T-helper 1 cell treated with Interleukin-12 subunit alpha and Interleukin-12 subunit beta and Interleukin-4 antibody, amounts not matched to agents 30 μg/mL and 1 μg/mL, for 36 hours (primary cell): ENCODE data around the gene GTF2H2C.
A peak's percentile ranks its signal among the peaks of the same experiment; 100 is the strongest.
"Not testable (repeated sequence)": the region's sequence is repeated elsewhere in the genome, so short reads cannot be mapped to it uniquely, and the experiment has no call there.

Experiments
- H3K27ac Mint-ChIP-seq: one replicate; pipeline ENCODE4 v1.8.0; 2021; ENCODE audit warnings: mild to moderate bottlenecking, mixed read lengths
- H3K27me3 Mint-ChIP-seq: one replicate; pipeline ENCODE4 v1.8.0; 2021; ENCODE audit warnings: low read depth, mixed read lengths
- H3K36me3 Mint-ChIP-seq: one replicate; pipeline ENCODE4 v1.8.0; 2021; ENCODE audit warnings: low read depth, mixed read lengths
- H3K4me1 Mint-ChIP-seq: one replicate; pipeline ENCODE4 v1.8.0; 2021; ENCODE audit warnings: low read depth, mixed read lengths
- H3K4me3 Mint-ChIP-seq: one replicate; pipeline ENCODE4 v1.8.0; 2021; ENCODE audit warnings: mild to moderate bottlenecking, moderate library complexity, mixed read lengths
- H3K9me3 Mint-ChIP-seq: one replicate; pipeline ENCODE4 v1.8.0; 2021; ENCODE audit warnings: mixed read lengths

The GTF2H2C gene

GRCh38 chr5:69537911-69538310, 22.1 kb upstream of the GTF2H2C start:
- H3K36me3 Mint-ChIP-seq, H3K9me3 Mint-ChIP-seq, H3K27me3 Mint-ChIP-seq, H3K4me3 Mint-ChIP-seq, H3K4me1 Mint-ChIP-seq, H3K27ac Mint-ChIP-seq: not testable (repeated sequence)

GRCh38 chr5:69538735-69539134, 21.3 kb upstream of the GTF2H2C start:
- not testable (repeated sequence) for H3K4me1 Mint-ChIP-seq, H3K9me3 Mint-ChIP-seq, H3K4me3 Mint-ChIP-seq, H3K27me3 Mint-ChIP-seq, H3K27ac Mint-ChIP-seq, H3K36me3 Mint-ChIP-seq

- not testable (repeated sequence) for H3K36me3 Mint-ChIP-seq, H3K4me1 Mint-ChIP-seq, H3K9me3 Mint-ChIP-seq, H3K27me3 Mint-ChIP-seq, H3K27ac Mint-ChIP-seq, H3K4me3 Mint-ChIP-seq
Measured at GRCh38 chr5:69541347-69541746, 18.6 kb upstream of the GTF2H2C start.

- H3K9me3 Mint-ChIP-seq, H3K27me3 Mint-ChIP-seq, H3K4me3 Mint-ChIP-seq, H3K36me3 Mint-ChIP-seq, H3K27ac Mint-ChIP-seq, H3K4me1 Mint-ChIP-seq: not testable (repeated sequence)
Measured at GRCh38 chr5:69542838-69543618, 17.0 kb upstream of the GTF2H2C start.

GRCh38 chr5:69544602-69545001, 15.4 kb upstream of the GTF2H2C start:
- H3K4me1 Mint-ChIP-seq, H3K27me3 Mint-ChIP-seq, H3K27ac Mint-ChIP-seq, H3K4me3 Mint-ChIP-seq, H3K9me3 Mint-ChIP-seq, H3K36me3 Mint-ChIP-seq: not testable (repeated sequence)

GRCh38 chr5:69560587-69561431, 818 bp downstream of the GTF2H2C start:
- not testable (repeated sequence) for H3K27ac Mint-ChIP-seq, H3K4me1 Mint-ChIP-seq, H3K36me3 Mint-ChIP-seq, H3K27me3 Mint-ChIP-seq, H3K9me3 Mint-ChIP-seq
- peak overlapping the region; percentile 64 for H3K4me3 Mint-ChIP-seq

GRCh38 chr5:69566172-69566571, 6.2 kb downstream of the GTF2H2C start:
- not testable (repeated sequence) for H3K36me3 Mint-ChIP-seq, H3K27ac Mint-ChIP-seq, H3K27me3 Mint-ChIP-seq, H3K9me3 Mint-ChIP-seq, H3K4me1 Mint-ChIP-seq, H3K4me3 Mint-ChIP-seq

GRCh38 chr5:69568072-69568471, 8.1 kb downstream of the GTF2H2C start:
- not testable (repeated sequence) for H3K9me3 Mint-ChIP-seq, H3K27me3 Mint-ChIP-seq, H3K27ac Mint-ChIP-seq, H3K4me3 Mint-ChIP-seq, H3K4me1 Mint-ChIP-seq, H3K36me3 Mint-ChIP-seq

- H3K36me3 Mint-ChIP-seq, H3K9me3 Mint-ChIP-seq, H3K27ac Mint-ChIP-seq, H3K4me1 Mint-ChIP-seq, H3K4me3 Mint-ChIP-seq, H3K27me3 Mint-ChIP-seq: not testable (repeated sequence)
Measured at GRCh38 chr5:69583356-69583755, 23.4 kb downstream of the GTF2H2C start.

- H3K27me3 Mint-ChIP-seq, H3K9me3 Mint-ChIP-seq, H3K4me1 Mint-ChIP-seq, H3K36me3 Mint-ChIP-seq, H3K4me3 Mint-ChIP-seq, H3K27ac Mint-ChIP-seq: not testable (repeated sequence)
Measured at GRCh38 chr5:69596114-69596840, 36.3 kb downstream of the GTF2H2C start.

- not testable (repeated sequence) for H3K27me3 Mint-ChIP-seq, H3K36me3 Mint-ChIP-seq, H3K4me3 Mint-ChIP-seq, H3K4me1 Mint-ChIP-seq, H3K27ac Mint-ChIP-seq, H3K9me3 Mint-ChIP-seq
Measured at GRCh38 chr5:69601947-69602346, 42.0 kb downstream of the GTF2H2C start.

GRCh38 chr5:69606839-69607238, 46.8 kb downstream of the GTF2H2C start:
- not testable (repeated sequence) for H3K27ac Mint-ChIP-seq, H3K36me3 Mint-ChIP-seq, H3K9me3 Mint-ChIP-seq, H3K4me1 Mint-ChIP-seq, H3K4me3 Mint-ChIP-seq, H3K27me3 Mint-ChIP-seq

- H3K36me3 Mint-ChIP-seq, H3K27me3 Mint-ChIP-seq, H3K4me1 Mint-ChIP-seq, H3K9me3 Mint-ChIP-seq, H3K27ac Mint-ChIP-seq, H3K4me3 Mint-ChIP-seq: not testable (repeated sequence)
Measured at GRCh38 chr5:69607750-69608149, 47.8 kb downstream of the GTF2H2C start.

GRCh38 chr5:69608861-69609496, 49.0 kb downstream of the GTF2H2C start:
- H3K9me3 Mint-ChIP-seq, H3K4me3 Mint-ChIP-seq, H3K27me3 Mint-ChIP-seq, H3K4me1 Mint-ChIP-seq, H3K36me3 Mint-ChIP-seq, H3K27ac Mint-ChIP-seq: not testable (repeated sequence)

GRCh38 chr5:69614843-69615242, 54.9 kb downstream of the GTF2H2C start:
- H3K27me3 Mint-ChIP-seq, H3K4me3 Mint-ChIP-seq, H3K9me3 Mint-ChIP-seq, H3K36me3 Mint-ChIP-seq, H3K27ac Mint-ChIP-seq, H3K4me1 Mint-ChIP-seq: not testable (repeated sequence)
